Measurements from ENCODE around the gene LDLRAD4.

LDLRAD4 gene

GRCh38 chr18:13380691-13381070, 162.1 kb downstream of the LDLRAD4 start:
- Histone ChIP-seq H3K27ac (replicated peaks) (no peak overlapping the region), H3K4me3 (replicated peaks; ENCODE audit: insufficient read depth, low read length) (no peak overlapping the region), H3K27me3 (ENCODE audit: insufficient read depth, poor library complexity, severe bottlenecking) (no peaks in the 10 kb centered on the region)
- no peak for DNase-seq (ENCODE audit: low read depth in 1 of 2, low spot score in 1 of 2)
- TF ChIP-seq GABPA (IDR thresholded peaks at IDR 0.05; ENCODE audit: low read depth) = no peak
- no peak for TF ChIP-seq SPI1 (IDR thresholded peaks at IDR 0.05; ENCODE audit: borderline replicate concordance, low read depth)
- TF ChIP-seq CTCF (IDR thresholded peaks at IDR 0.05; ENCODE audit: insufficient read depth, low read length) = no peak
- TF ChIP-seq POLR2AphosphoS5 (IDR thresholded peaks at IDR 0.05; ENCODE audit: low read depth) = no peak
- TF ChIP-seq REST (IDR thresholded peaks at IDR 0.05; ENCODE audit: insufficient replicate concordance, low read depth) = no peak

GRCh38 chr18:13381331-13381730, 162.8 kb downstream of the LDLRAD4 start:
- Histone ChIP-seq H3K4me3 (replicated peaks; ENCODE audit: insufficient read depth, low read length) (no peak overlapping the region), H3K27me3 (ENCODE audit: insufficient read depth, poor library complexity, severe bottlenecking) (no peaks in the 10 kb centered on the region), H3K27ac (replicated peaks) (no peak overlapping the region)
- DNase-seq (ENCODE audit: low read depth in 1 of 2, low spot score in 1 of 2) = no peak
- TF ChIP-seq POLR2AphosphoS5 (IDR thresholded peaks at IDR 0.05; ENCODE audit: low read depth) = no peak
- TF ChIP-seq REST (IDR thresholded peaks at IDR 0.05; ENCODE audit: insufficient replicate concordance, low read depth) = no peak
- no peak for TF ChIP-seq GABPA (IDR thresholded peaks at IDR 0.05; ENCODE audit: low read depth)
- TF ChIP-seq CTCF (IDR thresholded peaks at IDR 0.05; ENCODE audit: insufficient read depth, low read length) = no peak
- TF ChIP-seq SPI1 (IDR thresholded peaks at IDR 0.05; ENCODE audit: borderline replicate concordance, low read depth) = no peak

- Histone ChIP-seq H3K27ac (replicated peaks) (no peak overlapping the region), H3K4me3 (replicated peaks; ENCODE audit: insufficient read depth, low read length) (no peak overlapping the region), H3K27me3 (ENCODE audit: insufficient read depth, poor library complexity, severe bottlenecking) (no peaks in the 10 kb centered on the region)
- no peak for DNase-seq (ENCODE audit: low read depth in 1 of 2, low spot score in 1 of 2)
- TF ChIP-seq SPI1 (IDR thresholded peaks at IDR 0.05; ENCODE audit: borderline replicate concordance, low read depth) = no peak
- no peak for TF ChIP-seq REST (IDR thresholded peaks at IDR 0.05; ENCODE audit: insufficient replicate concordance, low read depth)
- TF ChIP-seq CTCF (IDR thresholded peaks at IDR 0.05; ENCODE audit: insufficient read depth, low read length) = no peak
Measured at GRCh38 chr18:13381944-13382365, 163.4 kb downstream of the LDLRAD4 start.

Measured in HL-60 (cell line).